Tibial artery (tissue), 4 donors: ENCODE measurements around the gene TRPM1.

Experiments used
- DNase-seq, 2 donors: peaks; one replicate each; pipeline ENCODE4 v3.0.0-alpha.2; 2019
- H3K27ac ChIP-seq, 2 donors: fragments of 200-600 bp; sonication (generic) in 1 of 2; 1 replicate in 1 of 2; 2 replicates in 1 of 2; pipeline ENCODE4 v1.5.1; 2018 to 2019; ENCODE audit warnings: mild to moderate bottlenecking in 1 of 2
- H3K27me3 ChIP-seq, 2 donors: fragments of 200-600 bp; sonication (generic) in 1 of 2; one replicate each; pipeline versions ENCODE4 v1.5.1 to v1.6.0; 2016 to 2019
- H3K36me3 ChIP-seq, 3 donors: fragments of 200-600 bp; sonication (generic) in 2 of 3; one replicate each; pipeline ENCODE4 v1.5.1; 2016 to 2019; ENCODE audit warnings: mild to moderate bottlenecking in 2 of 3
- H3K4me1 ChIP-seq, 4 donors: fragments of 200-600 bp; sonication (generic) in 2 of 4; 1 replicate in 3 of 4; 2 replicates in 1 of 4; pipeline ENCODE4 v1.5.1; 2016 to 2019
- H3K4me3 ChIP-seq, 2 donors: fragments of 200-600 bp; sonication (generic) in 1 of 2; 1 replicate in 1 of 2; 2 replicates in 1 of 2; pipeline ENCODE4 v1.5.1; 2018 to 2019; ENCODE audit warnings: mild to moderate bottlenecking in 2 of 2
- H3K9me3 ChIP-seq, 3 donors: fragments of 200-600 bp; sonication (generic) in 1 of 3; one replicate each; pipeline ENCODE4 v1.5.1; 2016 to 2019
- intact Hi-C: fragments of 100-400 bp; cut with DNase I; formaldehyde crosslinking; loops from one replicate; pipeline ENCODE4 v1.15.0; 2023; ENCODE audit warnings: low total_unique reads
- TF ChIP-seq, protein P1 (sequence below), 2 experiments: fragments of 200-600 bp in 1 of 2; fragments of 450-650 bp in 1 of 2; IDR thresholded peaks; one replicate each; pipeline ENCODE4 v1.5.1; 2017 to 2019; ENCODE audit warnings: antibody characterized with exemption in 2 of 2, mild to moderate bottlenecking in 1 of 2, moderate library complexity in 1 of 2

Gene TRPM1

DNA sequence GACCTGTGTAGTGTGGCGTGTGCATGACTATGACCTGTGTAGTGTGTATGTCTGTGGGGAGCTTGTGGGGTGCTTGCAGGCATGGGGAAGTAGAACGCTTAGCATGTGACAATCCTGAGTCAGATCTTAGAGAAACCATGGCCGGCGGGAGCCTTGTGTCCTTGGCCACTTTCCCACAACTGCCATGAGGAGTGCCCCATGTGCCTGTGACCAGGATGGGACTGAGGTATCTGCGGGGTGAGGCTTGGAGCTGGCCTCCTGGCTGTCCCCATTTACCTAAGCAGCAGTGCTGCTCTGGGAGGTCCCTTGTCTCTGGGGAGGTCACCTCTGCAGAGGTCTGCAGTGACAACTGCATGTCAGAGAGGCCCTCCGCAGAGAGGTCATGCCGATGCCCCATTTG lies 23.6 kb downstream of the TRPM1 start:
- TF ChIP-seq, protein P1, sequence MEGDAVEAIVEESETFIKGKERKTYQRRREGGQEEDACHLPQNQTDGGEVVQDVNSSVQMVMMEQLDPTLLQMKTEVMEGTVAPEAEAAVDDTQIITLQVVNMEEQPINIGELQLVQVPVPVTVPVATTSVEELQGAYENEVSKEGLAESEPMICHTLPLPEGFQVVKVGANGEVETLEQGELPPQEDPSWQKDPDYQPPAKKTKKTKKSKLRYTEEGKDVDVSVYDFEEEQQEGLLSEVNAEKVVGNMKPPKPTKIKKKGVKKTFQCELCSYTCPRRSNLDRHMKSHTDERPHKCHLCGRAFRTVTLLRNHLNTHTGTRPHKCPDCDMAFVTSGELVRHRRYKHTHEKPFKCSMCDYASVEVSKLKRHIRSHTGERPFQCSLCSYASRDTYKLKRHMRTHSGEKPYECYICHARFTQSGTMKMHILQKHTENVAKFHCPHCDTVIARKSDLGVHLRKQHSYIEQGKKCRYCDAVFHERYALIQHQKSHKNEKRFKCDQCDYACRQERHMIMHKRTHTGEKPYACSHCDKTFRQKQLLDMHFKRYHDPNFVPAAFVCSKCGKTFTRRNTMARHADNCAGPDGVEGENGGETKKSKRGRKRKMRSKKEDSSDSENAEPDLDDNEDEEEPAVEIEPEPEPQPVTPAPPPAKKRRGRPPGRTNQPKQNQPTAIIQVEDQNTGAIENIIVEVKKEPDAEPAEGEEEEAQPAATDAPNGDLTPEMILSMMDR (IDR thresholded peaks at IDR 0.05): no peak
- intact Hi-C loops: no loop called here
- no peak for DNase-seq

DNA sequence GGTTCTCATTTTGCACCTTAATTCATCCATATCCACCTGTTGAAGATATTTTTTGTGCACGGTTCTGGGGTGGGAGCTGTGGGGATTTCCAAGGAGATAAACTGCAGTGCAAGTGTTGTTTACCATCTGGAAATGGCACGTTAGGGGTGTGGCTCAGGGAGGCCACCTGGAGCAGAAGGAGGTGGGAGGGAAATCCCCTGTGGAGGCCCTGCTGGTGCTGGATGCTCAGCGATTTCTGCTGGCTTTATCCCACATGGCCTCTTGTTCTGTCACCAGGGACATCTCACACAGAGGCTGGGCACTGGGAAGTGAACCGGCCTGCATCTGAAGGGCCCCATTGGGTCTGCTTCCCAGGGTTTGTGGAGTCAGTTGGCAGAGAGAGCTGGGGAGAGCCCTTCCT lies 24.3 kb downstream of the TRPM1 start:
- Histone ChIP-seq H3K4me1 (no peaks in the 10 kb centered on the region), H3K4me3 (no peak overlapping the region), H3K36me3 (no peaks in the 10 kb centered on the region), H3K27ac (no peak overlapping the region), H3K9me3 (no peaks in the 10 kb centered on the region), H3K27me3 (peaks cover 0 to 28% of the 10 kb centered on the region in 2 donors)
- TF ChIP-seq, protein P1 (IDR thresholded peaks at IDR 0.05): no peak
- DNase-seq: no peak
- intact Hi-C loops: no loop called here

More for the DNA sequence above, 23.6 kb downstream of the TRPM1 start:
- Histone ChIP-seq H3K27ac (no peak overlapping the region), H3K4me1 (no peaks in the 10 kb centered on the region), H3K4me3 (no peak overlapping the region), H3K27me3 (peaks cover 0 to 28% of the 10 kb centered on the region in 2 donors), H3K9me3 (no peaks in the 10 kb centered on the region), H3K36me3 (no peaks in the 10 kb centered on the region)

DNA sequence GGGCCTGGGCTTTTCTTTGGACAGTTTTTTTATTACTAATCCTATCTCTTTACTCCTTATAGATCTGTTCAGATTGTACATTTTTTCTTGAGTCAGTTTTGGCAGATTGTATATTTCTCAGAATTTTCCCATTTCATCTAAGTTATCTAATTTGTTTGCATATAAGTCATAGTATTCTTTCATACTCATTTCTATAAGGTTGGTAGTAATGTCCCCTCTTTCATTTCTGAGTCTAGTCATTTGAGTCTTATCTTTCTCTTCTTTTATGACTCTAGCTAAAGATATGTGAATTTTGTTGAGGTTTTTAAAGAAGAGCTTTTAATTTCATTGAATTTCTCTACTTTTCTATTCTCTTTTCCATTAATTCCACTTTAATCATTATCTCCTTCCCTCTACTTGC lies 27.2 kb downstream of the TRPM1 start:
- TF ChIP-seq, protein P1 (IDR thresholded peaks at IDR 0.05): no peak
- Histone ChIP-seq H3K4me3 (no peak overlapping the region), H3K9me3 (no peaks in the 10 kb centered on the region), H3K4me1 (no peaks in the 10 kb centered on the region), H3K27me3 (peaks cover 0 to 15% of the 10 kb centered on the region in 2 donors), H3K27ac (no peak overlapping the region), H3K36me3 (no peaks in the 10 kb centered on the region)
- intact Hi-C loops: no loop called here
- no peak for DNase-seq

DNA sequence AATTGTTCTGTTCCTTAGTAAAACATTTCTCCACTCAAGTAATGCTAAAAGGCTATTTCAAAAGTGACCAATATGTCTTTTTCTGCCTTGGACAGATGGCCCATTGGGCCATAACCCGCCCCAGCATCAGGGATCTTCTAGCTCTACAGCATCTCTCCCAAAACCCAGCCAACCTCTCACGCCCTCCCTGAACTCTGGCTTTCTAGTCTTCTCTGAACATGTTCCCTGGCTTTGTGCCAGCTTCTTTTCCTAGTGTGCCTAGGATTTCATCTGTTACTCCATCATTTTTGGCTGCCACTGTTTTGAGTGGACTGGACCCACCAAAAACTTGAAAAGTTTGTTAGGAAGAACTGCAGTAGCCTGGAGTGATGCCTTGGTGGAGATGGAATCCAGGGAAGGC lies 30.7 kb downstream of the TRPM1 start:
- DNase-seq: no peak
- H3K36me3 ChIP-seq: no peaks in the 10 kb centered on the region
- intact Hi-C loops: no loop called here
- no peaks in the 10 kb centered on the region for H3K4me1 ChIP-seq
- H3K9me3 ChIP-seq: no peaks in the 10 kb centered on the region
- H3K4me3 ChIP-seq: no peak overlapping the region
- H3K27me3 ChIP-seq: no peaks in the 10 kb centered on the region
- H3K27ac ChIP-seq: no peak overlapping the region
- TF ChIP-seq, protein P1 (IDR thresholded peaks at IDR 0.05): no peak

DNA sequence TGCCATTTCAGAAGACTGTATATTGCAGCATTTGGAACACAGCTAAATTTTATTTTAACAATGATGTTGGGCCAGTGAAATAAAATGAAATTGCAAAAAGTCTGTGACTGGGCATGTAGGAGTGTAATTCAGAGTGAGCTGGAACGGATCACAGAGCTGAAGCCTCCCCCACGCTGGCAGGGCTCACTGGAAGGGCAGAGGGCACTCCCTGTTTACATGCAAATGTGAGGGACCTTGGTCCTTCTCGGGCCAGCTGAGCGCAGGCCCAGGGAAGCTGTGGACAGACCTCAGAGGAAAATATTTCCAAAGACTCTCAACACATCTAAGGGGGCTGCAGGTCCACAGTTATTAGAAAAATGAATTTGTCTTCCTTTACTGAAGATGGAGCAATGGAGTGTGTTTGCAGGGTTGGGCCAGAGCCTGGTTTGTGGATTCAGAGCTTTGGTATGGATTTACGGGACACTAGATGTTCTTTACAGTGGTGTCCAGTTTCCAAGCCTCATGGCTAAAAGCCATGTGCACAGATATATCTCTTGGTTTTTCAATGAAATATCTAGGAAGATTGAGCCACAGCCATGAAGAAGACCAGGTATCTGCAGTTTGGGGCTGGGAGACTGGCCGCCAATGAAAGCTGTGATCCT lies 32.0 kb downstream of the TRPM1 start:
- Histone ChIP-seq H3K4me3 (no peak overlapping the region), H3K27me3 (no peaks in the 10 kb centered on the region), H3K27ac (no peak overlapping the region), H3K9me3 (no peaks in the 10 kb centered on the region), H3K4me1 (no peaks in the 10 kb centered on the region), H3K36me3 (no peaks in the 10 kb centered on the region)
- intact Hi-C loops: no loop called here
- TF ChIP-seq, protein P1 (IDR thresholded peaks at IDR 0.05): no peak
- DNase-seq: no peak
